ENCODE measurements around the gene TMC3. TPM values are rescaled to one million over a fixed set of nuclear protein-coding genes. Genes with fewer than 3 reads are reported as not detected.

Gene TMC3
- total RNA-seq, 1 donor from 2014 or later: not detected

GRCh38 chr15:81309647-81310450, 64.2 kb downstream of the TMC3 start:
- DNase-seq (no peak), ATAC-seq (ENCODE audit: poor library complexity) (no peak)
- intact Hi-C loops (cut with DNase I): no loop called here

- ATAC-seq (ENCODE audit: poor library complexity) (no peak), DNase-seq (no peak)
- intact Hi-C loops (cut with DNase I): no loop called here
Measured at GRCh38 chr15:81308260-81308659, 65.8 kb downstream of the TMC3 start.

- intact Hi-C loops (cut with DNase I): no loop called here
- DNase-seq (peak; percentile 61), ATAC-seq (ENCODE audit: poor library complexity) (peak; percentile 72)
Measured at GRCh38 chr15:81304226-81304625, 69.8 kb downstream of the TMC3 start.

GRCh38 chr15:81303244-81304225, 70.5 kb downstream of the TMC3 start:
- intact Hi-C loops (cut with DNase I): no loop called here
- DNase-seq (no peak), ATAC-seq (ENCODE audit: poor library complexity) (no peak)

DNA sequence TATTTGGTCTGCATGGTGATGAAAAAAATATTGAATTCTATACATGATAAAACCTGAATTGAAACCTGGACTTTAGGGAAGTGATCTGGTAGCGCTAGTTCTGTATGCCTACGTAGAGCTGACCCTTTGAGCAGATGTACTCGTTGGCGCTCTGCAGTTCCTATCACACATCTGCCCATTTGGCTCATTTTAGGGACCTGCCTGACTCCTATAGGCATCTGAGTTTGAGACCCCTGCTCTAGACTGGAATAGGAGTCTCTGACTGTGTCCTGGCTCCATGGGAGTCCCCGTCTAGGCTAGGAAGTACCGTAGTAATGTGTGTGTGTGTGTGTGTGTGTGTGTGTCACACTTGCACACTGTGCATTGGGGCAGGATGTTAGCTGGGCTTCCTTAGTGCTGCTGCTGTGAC, 71.3 kb downstream of the TMC3 start:
- DNase-seq (no peak), ATAC-seq (ENCODE audit: poor library complexity) (peak; percentile 39)
- intact Hi-C loops (cut with DNase I): no loop called here

DNA sequence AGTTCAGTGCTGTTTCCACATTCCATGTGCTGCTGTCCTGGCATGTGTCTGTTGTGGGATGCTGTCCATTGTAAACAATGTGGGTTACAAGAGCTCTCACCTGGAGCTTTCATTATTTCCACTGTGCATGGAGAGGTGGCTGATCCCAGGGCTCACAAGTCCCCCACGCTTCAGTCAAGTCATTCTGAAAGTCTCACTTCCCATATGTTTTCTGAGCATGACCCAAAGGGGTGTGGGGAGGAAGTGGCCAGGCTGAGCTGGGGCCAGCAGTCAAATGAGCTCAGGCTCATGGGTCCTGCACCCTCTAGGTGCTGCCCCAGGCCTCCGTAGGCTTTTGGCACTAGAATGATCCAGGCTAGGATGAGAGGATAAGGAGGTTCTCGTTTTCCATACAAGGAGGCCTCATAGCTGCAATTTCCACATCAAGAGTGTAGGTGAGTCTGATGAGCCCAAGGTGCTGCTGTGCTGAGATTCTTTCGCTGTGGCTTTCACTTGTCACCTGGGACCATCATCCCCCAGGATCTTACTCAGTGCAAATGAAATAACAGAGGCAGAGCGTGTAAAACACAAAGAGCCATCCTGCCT, 72.1 kb downstream of the TMC3 start:
- DNase-seq (no peak), ATAC-seq (ENCODE audit: poor library complexity) (peak; percentile 64)
- intact Hi-C loops (cut with DNase I): no loop called here

- DNase-seq (no peak), ATAC-seq (ENCODE audit: poor library complexity) (no peak)
- intact Hi-C loops (cut with DNase I): no loop called here
Measured at GRCh38 chr15:81301385-81301784, 72.6 kb downstream of the TMC3 start.

DNA sequence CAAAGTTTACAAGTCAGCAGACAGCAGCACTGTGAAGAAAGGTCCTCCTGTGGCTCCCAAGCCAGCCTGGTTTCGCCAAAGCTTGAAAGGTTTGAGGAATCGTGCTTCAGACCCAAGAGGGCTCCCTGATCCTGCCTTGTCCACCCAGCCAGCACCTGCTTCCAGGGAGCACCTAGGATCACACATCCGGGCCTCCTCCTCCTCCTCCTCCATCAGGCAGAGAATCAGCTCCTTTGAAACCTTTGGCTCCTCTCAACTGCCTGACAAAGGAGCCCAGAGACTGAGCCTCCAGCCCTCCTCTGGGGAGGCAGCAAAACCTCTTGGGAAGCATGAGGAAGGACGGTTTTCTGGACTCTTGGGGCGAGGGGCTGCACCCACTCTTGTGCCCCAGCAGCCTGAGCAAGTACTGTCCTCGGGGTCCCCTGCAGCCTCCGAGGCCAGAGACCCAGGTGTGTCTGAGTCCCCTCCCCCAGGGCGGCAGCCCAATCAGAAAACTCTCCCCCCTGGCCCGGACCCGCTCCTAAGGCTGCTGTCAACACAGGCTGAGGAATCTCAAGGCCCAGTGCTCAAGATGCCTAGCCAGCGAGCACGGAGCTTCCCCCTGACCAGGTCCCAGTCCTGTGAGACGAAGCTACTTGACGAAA, 74.3 kb downstream of the TMC3 start:
- ATAC-seq (ENCODE audit: poor library complexity): no peak
- intact Hi-C loops (cut with DNase I): no loop called here
- DNase-seq: no peak

- no peak for DNase-seq
- no peak for ATAC-seq (ENCODE audit: poor library complexity)
- intact Hi-C loops (cut with DNase I): no loop called here
Measured at GRCh38 chr15:81299156-81299555, 74.9 kb downstream of the TMC3 start.

- intact Hi-C loops (cut with DNase I): no loop called here
- no peak for ATAC-seq (ENCODE audit: poor library complexity)
- DNase-seq: no peak
Measured at GRCh38 chr15:81298611-81299010, 75.4 kb downstream of the TMC3 start.

DNA sequence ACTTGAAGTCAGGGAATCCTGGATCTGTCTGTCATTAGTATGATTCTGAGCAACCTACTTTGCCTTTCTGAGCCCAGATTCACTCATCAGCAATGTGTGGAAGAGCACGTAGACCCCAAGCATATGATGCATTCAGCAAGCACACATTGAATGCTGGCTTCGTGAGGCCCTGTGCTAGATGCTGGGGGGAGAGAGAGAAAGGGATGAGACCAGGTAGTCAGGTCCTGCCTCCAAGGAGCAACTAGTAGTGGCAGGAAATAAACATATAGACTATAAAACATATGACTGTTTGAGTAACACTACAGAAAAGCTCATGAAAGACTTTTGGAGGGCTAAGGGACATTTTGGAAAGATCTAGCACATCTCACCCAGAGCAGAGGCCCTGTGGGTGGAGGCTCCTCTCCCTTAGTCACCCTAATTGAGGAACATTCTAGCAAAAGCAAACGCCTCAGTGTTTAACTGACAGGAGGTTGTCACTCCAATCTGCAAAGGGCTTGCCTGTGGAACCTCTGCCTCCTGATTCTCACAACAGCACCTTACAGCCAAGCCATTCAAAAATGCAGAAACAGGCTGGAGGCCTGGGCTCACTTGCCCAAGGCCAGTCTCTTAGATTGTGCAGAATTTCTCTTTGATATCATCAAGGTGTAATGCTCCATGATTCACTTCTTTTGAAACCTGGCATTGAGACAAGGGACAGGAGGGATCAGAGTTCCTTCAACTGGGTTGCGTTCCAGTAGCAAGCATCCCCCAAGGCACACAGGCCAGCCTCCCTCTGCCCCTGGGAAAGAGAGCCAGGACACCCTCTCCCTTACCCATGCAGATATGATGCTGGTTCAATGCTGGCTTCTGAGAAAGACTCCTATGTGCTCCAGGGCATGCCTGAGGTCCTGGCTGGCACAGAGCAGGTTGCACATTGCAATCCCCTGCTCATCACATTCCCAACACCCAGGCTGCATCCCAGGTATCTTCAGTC, 76.1 kb downstream of the TMC3 start:
- ATAC-seq (ENCODE audit: poor library complexity): no peak
- DNase-seq: no peak

DNA sequence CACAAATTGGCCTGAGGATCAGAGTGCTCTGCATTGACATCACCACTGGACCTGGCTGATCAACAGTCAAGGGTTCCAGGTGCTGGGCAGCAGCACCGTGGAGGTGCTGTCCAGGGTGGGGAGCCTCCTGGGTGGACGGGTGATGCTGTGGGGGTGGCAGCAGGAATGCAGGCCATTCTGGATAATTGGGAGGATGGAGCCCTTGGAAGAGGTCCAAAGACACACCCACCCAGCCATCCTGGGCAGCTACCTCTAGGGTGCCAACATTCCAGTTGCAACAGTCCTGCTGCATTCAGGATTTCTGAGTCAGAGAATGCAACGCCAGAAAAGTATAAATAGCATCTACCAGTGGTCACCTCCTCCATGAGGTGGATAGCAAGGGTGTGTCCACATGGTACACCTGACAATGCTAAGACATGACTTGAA, 76.9 kb downstream of the TMC3 start:
- ATAC-seq (ENCODE audit: poor library complexity) (no peak), DNase-seq (no peak)
- intact Hi-C loops (cut with DNase I): no loop called here

More for the DNA sequence above, 76.1 kb downstream of the TMC3 start:
- intact Hi-C loops (cut with DNase I): no loop called here

DNA sequence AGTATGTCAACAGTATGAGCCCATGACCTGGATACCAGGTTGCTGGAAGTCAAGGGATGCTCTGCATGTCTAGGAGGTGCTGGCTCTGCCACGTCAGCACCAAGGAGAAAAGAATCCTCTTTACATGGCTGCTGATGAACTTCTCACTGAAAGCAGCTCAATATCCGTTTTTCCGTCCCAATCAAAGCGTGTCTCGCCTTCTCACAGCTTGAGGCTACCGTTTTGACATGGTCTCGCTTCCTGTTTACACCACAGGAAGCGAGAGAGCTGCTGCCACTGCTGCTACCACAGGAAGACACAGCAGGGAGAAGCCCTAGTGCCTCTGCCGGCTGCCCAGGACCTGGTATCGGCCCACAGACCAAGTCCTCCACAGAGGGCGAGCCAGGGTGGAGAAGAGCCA, 77.3 kb downstream of the TMC3 start:
- intact Hi-C loops (cut with DNase I): no loop called here
- ATAC-seq (ENCODE audit: poor library complexity) (peak; percentile 74), DNase-seq (peak; percentile 71)

DNA sequence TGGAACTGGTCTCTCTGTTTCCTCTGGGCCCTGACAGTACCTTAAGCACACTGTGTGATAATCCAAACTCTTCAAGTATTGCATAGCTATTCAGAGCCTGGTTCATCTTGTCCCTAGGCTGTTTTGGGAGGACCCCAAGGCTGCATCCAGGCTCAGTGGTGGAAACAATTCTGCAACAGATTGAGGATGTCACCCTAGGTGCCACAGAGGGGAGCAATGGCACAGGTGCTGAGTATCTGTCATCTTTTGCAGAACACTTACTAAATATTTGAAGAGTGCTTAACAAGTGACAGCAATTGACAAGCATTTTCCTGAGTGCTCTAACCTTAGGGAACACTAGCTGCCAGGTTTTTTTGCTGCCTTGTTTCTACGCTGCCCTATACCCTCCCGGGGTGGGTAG, 77.8 kb downstream of the TMC3 start:
- intact Hi-C loops (cut with DNase I): no loop called here
- DNase-seq (no peak), ATAC-seq (ENCODE audit: poor library complexity) (no peak)

- intact Hi-C loops (cut with DNase I): no loop called here
- DNase-seq: no peak
- ATAC-seq (ENCODE audit: poor library complexity): no peak
Measured at GRCh38 chr15:81295486-81296121, 78.4 kb downstream of the TMC3 start.

DNA sequence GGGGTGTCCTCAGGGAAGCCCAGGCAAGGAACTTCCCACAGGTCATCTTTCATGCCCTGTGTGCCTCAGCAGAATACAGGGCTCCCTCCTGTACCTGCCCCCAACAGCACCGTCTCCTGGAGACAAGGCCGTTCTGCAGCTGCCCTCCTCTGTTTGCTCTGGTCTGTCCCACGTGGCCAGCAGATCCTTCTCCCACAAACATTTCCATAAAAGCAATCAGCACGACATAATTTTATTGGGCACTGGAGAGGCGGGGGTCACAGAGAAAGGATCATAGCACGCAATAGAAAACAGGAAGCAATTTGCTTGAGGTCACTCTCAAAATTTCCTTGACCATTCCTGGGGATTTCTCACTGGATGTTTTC, 79.5 kb downstream of the TMC3 start:
- intact Hi-C loops (cut with DNase I): no loop called here
- DNase-seq (no peak), ATAC-seq (ENCODE audit: poor library complexity) (no peak)

DNA sequence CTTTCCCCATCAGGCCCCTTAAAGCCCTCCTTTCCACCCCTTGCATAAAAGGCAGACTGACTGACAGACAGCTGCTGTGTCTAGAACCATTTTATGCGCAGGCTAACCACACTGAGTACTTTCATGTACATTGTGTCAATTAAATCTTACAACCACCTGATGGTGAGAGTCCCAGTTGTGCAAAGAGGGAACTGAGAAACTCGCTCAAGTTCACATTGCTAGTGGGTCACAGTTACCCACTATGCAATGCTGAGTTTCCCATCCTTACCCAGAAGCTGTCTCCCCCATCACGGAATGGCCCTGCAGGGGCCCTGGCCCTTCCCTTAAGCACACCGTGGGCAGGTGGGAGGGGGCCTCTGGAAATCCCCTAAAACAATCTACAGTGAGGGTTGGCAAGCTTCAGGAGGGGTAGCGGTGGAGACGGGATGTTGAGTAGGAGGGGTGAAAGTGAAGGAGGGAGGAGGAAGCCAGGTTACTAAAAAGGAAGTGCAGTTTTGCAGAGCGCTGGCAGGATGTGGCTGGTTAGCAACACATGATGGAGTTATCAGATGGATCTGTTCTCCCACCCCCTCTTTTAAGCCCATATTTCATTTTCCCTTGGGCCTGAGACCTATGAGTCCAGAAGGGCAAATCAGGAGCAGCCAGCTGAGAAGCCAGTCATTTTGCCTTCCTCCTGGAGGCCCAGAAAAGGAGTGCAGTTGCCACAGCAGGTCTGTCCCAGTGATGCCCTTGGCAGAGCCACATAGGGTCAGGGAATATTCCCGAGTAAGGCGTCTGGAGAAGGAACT, 80.1 kb downstream of the TMC3 start:
- DNase-seq (no peak), ATAC-seq (ENCODE audit: poor library complexity) (peak; percentile 16)
- intact Hi-C loops (cut with DNase I): no loop called here
